GM19455 (cell line): ENCODE measurements around the gene NAALADL2.
A peak's percentile ranks its signal among the peaks of the same experiment; 100 is the strongest.
"Not testable (repeated sequence)": the region's sequence is repeated elsewhere in the genome, so short reads cannot be mapped to it uniquely, and the experiment has no call there.

Source experiments
- ATAC-seq: cut with Tn5 transposase; IDR thresholded peaks from one replicate; pipeline ENCODE4 v1.9.1; 2021; ENCODE audit not compliant: unreplicated experiment

The NAALADL2 gene

DNA sequence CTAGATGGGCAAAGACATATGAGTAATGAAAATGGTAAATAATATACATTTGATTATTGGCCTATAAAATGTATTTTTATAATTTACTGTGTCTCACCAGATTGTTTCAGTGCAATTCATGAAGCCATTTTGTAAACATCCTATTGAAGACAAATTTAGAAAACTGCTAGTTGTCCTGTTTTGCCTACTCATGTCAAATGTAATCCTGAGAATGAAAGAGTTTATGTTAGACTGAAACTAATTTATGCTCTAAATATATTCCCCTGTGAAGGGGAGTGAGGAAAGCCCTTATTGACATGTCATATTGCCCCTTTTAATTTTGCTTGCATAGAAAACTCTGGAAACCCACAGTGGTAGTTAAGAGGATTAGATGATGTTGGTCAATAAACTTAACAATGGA, 610.0 kb downstream of the NAALADL2 start:
- no peak for ATAC-seq

DNA sequence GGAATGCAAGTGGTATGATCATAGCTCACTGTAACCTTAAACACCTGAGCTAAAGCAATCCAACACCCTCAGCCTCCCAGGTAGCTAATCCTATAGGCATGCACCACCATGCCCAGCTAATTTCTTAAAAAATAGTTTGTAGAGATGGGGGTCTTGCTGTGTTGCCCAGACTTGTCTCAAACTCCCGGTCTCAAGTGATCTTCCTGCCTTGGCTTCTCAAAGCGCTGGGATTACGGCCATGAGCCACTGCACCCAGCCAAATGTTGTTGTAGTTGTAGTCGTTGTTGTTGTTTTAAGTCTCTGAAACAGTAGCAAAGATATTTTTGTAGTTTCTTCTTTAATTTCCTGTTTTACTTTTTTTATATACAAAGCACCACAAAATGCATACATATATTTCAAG, 616.6 kb downstream of the NAALADL2 start:
- ATAC-seq, result no peak

DNA sequence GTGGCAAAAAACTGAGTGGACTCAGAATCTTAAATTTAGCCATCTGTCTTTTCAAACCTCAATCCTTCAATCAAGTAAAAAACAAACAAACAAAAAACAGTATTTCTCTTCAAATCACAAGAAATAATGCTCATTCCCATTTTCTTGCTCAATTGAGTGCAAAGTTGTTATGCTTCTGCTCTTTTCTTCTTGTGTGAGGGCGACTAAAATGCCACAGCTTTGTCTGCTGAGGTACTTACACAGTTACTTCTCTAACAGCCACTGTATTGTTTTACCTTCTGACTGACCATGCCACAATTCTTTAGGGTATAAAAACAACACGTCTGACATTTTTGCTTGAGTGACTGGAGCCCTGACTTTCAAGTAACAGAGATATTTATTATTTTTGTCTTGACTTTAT, 617.4 kb downstream of the NAALADL2 start:
- ATAC-seq, result no peak

DNA sequence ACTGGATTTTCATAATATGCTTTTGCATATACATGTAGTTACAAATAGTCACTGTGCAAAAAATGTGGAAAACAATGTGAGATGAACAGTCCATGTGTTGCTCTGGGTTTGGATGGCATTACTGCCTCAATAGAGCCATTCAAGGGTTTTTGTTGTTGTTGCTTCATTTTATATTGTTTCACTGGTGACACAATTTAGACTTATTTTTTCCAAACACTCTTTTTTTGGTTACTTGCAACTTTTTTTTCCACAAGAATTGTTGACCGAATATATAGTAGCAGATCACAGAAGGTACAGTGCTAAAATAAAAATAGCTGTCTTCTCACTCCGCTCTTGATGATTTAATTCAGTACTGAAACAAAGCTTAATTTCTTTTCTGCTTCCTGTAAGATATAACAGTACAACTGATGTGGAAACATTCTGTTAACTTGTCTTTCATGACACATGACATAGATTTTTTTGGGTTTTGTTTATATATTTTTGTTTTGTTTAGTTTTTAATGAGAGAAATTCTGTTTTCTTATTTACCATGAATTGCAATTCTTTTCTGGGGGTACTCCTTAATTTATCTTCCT, 618.6 kb downstream of the NAALADL2 start:
- peak; percentile 89 for ATAC-seq

DNA sequence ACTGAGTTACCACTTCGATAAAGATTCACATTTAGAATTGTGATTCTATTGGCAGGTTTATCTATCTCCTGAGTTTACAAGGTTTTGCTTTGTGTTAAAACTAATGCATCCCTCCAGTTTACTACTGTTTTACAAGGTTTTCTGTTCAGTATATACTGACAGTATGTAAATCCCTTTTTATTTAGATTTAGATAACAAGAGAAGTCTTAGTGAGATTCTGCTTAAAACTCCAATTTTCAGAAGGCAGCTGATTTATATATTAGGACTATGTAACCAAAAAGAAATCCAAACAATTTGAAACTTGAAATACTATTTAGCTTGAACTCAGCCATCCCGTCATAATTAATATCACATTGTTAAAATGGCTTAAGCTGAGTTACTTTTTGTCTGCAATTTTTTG, 619.2 kb downstream of the NAALADL2 start:
- no peak for ATAC-seq

DNA sequence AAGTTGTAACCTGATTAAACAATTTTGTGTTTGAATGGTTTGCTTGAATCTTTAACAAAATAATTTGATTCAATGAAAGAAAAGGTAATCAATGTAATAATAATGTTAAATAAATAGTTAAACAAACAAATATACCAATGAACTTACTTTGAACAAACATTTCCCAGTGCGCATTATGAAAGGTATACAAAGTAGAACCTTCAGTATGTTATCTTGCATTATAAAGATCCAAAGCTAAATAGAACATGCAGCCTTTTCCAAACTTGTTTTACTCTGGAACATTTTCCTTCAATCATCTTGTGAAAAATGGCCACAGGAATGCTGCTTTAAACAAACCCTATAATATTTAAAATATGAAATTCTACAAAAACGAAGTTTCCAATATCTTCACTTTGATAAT, 620.0 kb downstream of the NAALADL2 start:
- ATAC-seq, result no peak

DNA sequence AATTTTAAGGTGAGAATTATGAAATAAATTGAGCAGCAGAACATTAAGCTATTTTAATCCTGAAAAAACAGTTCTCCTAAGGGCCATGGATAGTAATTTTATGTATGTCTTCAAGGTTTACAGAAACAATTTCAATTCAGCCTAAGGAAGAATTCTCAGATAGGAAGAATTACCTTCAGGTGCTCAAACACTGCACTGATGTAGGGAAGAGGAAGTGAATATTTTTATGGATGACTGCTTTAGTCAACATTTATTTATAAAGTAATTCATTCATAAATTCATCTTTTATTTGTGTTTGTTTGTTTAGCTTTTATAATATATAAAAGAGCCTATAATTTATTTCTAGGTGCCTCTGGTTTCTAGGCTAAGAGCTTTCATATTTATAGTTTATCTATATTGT, 620.7 kb downstream of the NAALADL2 start:
- ATAC-seq, result no peak

DNA sequence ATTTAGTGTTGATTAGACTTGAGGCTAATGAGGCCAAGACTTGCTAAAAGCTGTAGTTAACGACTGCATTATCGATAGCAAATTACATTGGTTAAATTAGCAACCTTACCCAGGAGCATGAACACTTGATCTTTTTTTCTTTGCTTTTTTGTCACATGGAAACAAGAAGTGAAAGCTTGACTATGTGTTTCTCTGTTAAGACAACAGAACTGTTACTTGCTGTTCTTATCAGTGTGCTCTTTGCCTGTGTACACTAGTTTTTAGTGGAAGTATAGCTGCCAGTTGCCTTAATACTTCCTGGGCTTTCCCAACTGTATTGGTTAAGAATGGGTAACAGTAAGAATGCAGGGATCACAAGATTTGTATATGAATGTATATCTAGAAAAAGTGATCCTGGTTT, 625.5 kb downstream of the NAALADL2 start:
- no peak for ATAC-seq

DNA sequence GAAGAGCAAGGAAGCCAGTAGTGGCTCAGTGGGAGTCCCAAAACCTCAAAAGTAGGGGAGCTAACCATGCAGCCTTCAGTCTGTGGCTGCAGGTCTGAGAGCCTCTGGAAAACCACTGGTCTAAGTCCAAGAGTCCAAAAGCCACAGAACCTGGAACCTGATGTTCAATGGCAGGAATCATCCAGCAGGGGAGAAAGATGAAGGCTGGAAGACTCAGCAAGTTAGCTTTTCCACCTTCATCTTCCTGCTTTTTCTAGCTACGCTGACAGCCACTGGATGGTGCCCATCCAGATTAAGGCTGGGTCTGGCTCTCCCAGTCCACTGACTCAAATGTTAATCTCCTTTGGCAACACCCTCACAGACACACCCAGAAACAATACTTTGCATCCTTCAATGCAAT, 626.3 kb downstream of the NAALADL2 start:
- ATAC-seq, result no peak

DNA sequence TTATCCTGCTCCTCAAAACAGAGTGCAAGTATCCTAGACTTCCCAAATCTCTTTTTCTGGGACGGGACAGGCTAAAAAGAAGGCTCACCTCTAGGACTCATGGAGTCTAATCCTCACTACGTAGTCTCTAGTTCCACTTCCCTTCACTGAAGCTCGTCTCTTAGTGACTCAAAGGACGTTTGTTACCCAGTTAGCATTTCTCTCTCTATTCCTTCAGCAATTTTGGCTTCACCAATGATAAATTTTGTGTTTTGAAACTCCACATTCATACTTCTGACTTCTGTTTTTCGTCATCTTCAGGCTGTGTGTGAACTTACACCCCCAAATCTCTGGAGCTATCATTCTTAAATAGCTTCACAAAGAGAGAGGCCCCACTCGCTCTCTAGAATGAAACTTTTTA, 627.1 kb downstream of the NAALADL2 start:
- no peak for ATAC-seq

DNA sequence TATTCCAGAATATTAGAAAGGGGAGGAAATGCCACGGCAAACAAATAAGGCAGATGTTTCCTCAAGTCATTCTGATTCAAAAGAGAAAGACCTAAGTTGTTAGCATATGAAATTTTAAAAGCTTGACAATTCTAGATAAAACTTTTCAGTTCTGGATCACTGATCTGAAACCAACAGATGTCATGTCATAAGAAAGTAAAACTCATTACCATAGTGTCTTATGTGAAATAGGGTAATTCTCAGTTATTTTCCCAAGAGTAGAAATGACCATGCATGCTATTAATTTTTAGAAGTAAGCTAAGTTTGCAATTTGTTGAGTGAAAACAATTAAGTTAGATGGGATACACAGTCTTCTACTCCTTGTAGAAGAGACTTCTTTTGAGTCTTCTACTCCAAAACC, 630.3 kb downstream of the NAALADL2 start:
- ATAC-seq, result peak; percentile 53

DNA sequence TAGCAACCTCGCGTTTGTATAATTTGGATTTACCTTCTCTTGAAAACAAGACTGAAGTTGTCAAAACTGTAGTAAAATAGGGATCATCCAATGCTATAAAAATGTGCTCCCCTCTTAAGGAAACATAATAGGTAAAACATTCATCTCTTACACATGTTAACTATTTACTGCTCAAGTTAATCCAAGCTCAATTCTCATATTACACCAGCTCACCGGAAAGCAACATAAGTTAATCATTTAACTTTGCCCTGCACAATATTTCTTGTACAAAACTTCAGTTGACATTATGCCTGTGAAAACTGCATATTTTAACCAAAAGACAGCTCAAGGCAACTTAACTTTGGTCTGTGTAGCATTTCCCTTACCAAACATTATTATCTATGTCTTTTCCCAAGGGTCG, 634.2 kb downstream of the NAALADL2 start:
- ATAC-seq, result no peak

DNA sequence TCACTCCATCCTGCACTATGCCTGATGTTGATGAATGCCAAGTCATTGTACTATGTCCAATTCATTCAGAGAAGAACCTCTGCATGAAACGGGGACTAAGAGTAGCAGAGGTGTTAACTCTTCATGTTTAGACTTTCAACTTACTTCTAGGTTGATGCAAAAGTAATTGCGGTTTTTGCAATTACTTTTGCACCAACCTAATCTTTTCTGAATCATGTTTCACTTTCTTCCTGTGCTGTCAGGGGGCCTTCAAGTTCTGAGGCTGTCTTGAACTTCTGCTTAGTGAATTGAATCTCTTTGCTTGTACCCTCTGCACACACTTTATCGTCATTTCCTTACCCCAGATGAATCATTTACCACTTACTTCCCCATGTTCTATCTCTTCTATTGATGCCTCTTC, 636.2 kb downstream of the NAALADL2 start:
- no peak for ATAC-seq

DNA sequence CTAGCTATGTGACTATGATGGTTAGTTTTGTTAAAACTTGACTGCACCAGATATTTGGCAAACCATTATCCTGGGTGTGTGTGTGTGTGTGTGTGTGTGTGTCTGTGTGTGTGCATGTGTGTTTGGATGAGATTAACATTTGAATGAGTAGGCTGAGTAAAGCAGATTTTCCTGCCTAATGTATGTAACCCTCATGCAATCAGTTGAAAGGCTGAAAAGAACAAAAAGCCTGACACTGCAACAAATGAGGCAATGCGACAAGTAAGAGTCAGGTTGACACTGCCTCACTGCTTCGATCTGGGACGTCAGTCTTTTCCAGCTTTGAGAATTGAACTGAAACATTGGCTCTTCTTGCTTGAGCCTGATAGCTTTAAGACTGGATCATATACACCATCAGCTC, 643.0 kb downstream of the NAALADL2 start:
- no peak for ATAC-seq

DNA sequence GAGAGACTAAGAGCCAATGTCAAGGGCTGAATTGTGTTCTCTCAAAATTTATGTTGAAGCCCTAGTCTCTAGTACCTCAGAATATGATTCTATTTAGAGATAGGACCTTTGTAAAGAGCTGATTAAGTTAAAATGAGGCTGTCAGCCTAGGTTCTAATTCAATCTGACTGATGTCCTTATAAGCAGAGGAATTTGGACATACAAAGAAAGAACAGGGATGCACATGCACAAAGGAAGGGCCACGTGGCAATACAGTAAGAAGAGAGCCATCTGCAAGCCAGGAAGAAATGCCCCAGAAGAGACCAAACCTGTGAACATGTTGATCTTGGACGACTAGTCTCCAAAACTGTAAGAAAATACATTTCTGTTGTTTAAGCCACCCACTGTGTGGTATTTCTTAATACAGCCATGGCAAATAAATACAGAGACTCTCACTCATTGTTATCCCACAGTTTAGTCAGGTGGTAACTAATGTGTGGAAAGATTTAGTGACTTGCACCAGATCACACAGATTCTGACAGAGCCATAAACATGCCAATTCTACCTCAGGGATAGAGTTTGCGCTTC, 652.2 kb downstream of the NAALADL2 start:
- ATAC-seq, result no peak

DNA sequence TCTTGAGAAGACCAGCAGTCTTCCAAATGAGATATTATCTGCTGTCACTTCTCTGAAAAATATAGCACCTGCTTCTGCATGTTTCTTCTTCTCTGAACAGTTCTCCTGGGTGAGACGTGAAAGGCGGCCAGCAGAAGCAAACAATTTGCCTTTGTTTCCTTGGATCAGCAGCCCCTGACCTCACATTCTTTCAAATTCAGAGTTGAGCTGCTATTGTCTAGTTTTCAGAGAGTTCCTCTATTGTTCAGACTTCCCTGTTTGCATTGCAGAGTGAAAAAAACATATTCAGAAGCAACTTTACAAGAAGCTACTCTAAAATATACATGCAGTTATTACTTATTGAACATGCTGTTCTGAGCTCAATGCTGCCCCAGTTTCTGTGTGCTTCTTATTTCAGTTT, 653.6 kb downstream of the NAALADL2 start:
- ATAC-seq, result no peak

DNA sequence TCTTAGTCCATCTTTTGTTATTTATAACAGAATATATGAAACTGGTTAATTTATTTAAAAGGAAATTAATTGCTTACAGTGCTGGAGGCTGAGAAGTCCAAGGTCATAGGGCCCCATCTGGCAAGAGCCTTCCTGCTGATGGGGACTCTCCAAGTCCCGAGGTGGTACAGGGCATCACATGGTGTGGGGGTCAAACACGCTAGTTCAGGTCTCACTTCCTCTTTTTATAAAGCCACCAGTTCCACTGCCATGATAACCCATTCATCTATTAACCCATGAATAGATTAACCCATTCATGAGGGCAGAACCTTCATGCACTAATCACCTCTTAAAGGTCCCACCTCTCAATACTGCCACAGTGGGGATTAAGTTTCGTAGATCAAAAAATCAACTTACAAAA, 659.3 kb downstream of the NAALADL2 start:
- no peak for ATAC-seq

DNA sequence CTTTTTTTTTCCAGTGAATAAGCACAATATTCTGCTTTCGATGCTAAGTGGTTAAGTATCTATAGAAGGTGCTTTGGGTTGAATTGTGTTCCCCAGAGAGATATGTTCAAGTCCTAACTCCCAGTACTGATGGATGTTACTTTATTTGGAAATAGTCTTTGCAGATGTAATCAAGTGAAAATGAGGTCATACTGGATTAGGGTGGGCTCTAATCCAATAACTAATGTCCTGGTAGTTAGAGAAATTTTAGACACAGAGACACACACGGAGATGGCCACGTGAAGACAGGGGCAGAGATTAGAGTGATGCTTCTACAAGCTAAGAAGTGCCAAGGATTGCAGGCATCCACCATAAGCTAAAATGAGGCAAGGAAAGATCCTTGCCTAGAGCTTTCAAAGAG, 662.3 kb downstream of the NAALADL2 start:
- no peak for ATAC-seq

DNA sequence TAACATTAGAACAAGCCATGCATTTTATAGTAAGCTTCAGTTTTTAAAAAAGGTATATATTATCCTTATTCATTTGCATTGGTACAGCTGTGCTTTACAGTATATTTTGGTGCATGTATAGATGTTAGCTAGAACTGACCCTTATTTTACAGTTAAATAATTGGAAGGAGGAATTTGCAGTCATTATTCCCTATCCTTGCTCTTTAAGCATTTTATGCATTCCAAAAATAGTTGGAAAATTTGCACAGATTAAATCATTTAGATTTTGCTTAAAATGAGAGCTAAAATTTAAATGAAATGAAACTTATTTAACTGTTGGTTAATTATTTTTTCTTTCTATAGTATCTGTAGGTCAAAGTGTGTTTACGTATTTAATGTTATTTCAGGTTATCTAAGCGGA, 667.1 kb downstream of the NAALADL2 start:
- no peak for ATAC-seq

DNA sequence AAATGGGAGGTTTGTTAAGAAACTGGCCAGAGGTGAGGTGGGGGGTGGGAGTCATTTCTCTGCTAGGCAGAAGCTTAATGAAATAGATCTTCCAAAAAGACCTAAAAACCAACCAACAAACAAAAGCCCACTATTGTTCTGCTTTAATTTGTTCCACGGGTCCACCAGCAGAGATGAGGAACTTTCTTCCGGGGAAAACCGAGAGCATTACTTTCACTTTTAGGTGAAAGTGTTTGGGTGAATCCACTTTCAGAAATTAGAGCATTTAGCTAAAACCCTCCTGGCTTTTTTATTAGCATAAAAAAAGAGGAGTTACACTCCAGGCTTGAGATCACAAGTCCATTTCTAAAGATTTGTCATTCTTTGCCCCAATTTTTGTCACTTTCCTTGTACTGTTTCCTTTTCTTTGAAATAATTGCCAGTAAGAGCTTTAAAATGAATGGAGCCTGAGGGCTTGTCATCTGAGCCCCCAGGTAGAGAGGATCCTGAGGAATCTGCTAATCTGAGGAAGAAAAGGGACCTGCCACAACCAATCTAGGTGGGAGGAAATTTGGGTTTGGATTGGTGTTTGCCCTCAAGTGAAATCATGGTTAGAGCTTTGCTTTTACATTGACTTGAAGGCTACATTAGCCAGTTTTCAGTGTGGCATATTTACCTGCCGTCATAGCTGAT, 667.6 kb downstream of the NAALADL2 start:
- no peak for ATAC-seq

DNA sequence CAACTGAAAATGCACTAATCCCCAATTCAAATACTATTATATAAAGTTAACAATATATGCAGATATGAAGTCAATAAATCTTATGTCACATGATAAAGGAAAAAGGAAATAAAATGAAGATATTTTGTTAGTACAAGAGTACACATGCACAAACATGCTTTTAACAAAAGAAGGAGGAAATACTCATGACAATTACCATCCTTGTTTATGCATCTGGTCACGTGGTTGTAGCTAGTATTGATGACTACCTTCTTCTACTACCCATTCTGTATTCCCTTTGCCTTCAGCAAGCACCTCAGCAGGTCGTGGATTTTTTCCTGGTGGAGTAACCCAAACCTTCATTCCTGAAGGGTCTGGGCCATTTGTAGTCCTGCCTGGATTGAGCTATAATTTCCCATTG, 669.6 kb downstream of the NAALADL2 start:
- ATAC-seq, result not testable (repeated sequence)

DNA sequence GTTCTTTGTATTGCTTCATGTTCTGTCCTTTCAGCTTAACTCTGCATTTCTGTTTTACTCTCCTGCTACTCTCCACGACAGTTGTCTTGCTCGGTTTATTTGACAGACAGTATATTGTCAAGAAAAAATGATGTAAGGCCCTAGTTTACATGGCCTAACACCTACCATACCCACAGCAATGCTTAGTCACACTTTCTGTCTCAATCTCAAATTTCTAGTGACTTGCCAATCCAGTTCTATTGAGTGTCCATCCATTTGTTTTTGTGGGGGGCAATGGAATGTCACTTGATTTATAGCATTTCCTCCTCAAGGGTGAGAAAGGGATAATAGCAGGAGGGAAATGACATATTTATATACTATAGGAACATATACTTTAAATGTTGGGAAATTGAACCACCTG, 676.2 kb downstream of the NAALADL2 start:
- no peak for ATAC-seq

DNA sequence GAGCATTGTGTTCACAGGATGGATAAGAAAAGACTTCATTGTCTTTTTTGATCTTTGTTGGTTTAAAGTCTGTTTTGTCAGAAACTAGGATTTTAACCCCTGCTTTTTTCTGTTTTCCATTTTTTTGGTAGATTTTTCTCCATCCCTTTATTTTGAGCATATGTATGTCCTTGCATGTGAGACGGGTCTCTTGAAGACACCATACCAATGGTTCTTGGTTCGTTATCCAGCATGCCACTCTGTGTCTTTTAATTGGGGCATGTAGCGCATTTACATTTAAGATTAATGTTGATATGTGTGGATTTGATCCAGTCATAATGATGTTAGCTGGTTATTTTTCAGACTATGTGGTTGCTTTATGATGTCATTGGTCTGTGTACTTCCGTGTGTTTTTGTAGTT, 687.0 kb downstream of the NAALADL2 start:
- ATAC-seq, result no peak
